ENCODE data around the gene DENND1A.
A peak's percentile ranks its signal among the peaks of the same experiment; 100 is the strongest.
"Not testable (repeated sequence)": the region's sequence is repeated elsewhere in the genome, so short reads cannot be mapped to it uniquely, and the experiment has no call there.

The DENND1A gene

GRCh38 chr9:123929870-123930831 lies at the start of gene DENND1A:
TSS of gene DENND1A (minus strand) at chr9:123930126. CDS start at chr9:123929905, 221 bp downstream.
- H3K4me2 ChIP-seq (ENCODE audit: low read length) = peak within 1 kb of the TSS; percentile 79
- no peak for TF ChIP-seq CTCF (IDR thresholded peaks at IDR 0.05)
- peak within 1 kb of the TSS; percentile 56 for H3K4me3 ChIP-seq (ENCODE audit: low read depth, low read length)
- H3K4me1 ChIP-seq = peaks cover 2% of the 10 kb centered on the region
- H3K9me3 ChIP-seq (ENCODE audit: control insufficient read depth, low read length) = no peaks in the 10 kb centered on the region
- no peaks in the 10 kb centered on the region for H3K79me2 ChIP-seq
- peak within 1 kb of the TSS; percentile 85 for H2AFZ ChIP-seq
- H3K27me3 ChIP-seq (ENCODE audit: control insufficient read depth, insufficient read depth, low read length) = no peaks in the 10 kb centered on the region
- H3K27ac ChIP-seq = no peak within 1 kb of the TSS
- H3K9ac ChIP-seq = no peak within 1 kb of the TSS
- H3K36me3 ChIP-seq (ENCODE audit: control insufficient read depth, insufficient read depth, low read length) = no peaks in the 10 kb centered on the region

GRCh38 chr9:123978981-123979380 lies 49.1 kb upstream of the DENND1A start:
- Histone ChIP-seq H3K4me1 (no peaks in the 10 kb centered on the region), H3K4me2 (ENCODE audit: low read length) (no peak overlapping the region), H3K27ac (no peak overlapping the region), H3K9me3 (ENCODE audit: control insufficient read depth, low read length) (no peaks in the 10 kb centered on the region), H3K9ac (no peak overlapping the region), H3K79me2 (no peaks in the 10 kb centered on the region), H2AFZ (no peak overlapping the region), H3K4me3 (ENCODE audit: low read depth, low read length) (no peak overlapping the region), H3K27me3 (ENCODE audit: control insufficient read depth, insufficient read depth, low read length) (no peaks in the 10 kb centered on the region), H3K36me3 (ENCODE audit: control insufficient read depth, insufficient read depth, low read length) (no peaks in the 10 kb centered on the region)
- TF ChIP-seq CTCF (IDR thresholded peaks at IDR 0.05) = no peak

- not testable (repeated sequence) for H3K36me3 ChIP-seq (ENCODE audit: control insufficient read depth, insufficient read depth, low read length); H3K79me2 ChIP-seq; H3K4me1 ChIP-seq; H2AFZ ChIP-seq; H3K27me3 ChIP-seq (ENCODE audit: control insufficient read depth, insufficient read depth, low read length); H3K9me3 ChIP-seq (ENCODE audit: control insufficient read depth, low read length); H3K27ac ChIP-seq; H3K9ac ChIP-seq; H3K4me2 ChIP-seq (ENCODE audit: low read length); H3K4me3 ChIP-seq (ENCODE audit: low read depth, low read length)
Measured at GRCh38 chr9:123976579-123976978, 46.7 kb upstream of the DENND1A start.

GRCh38 chr9:123975871-123976270 lies 45.9 kb upstream of the DENND1A start:
- no peak for TF ChIP-seq CTCF (IDR thresholded peaks at IDR 0.05)
- Histone ChIP-seq H3K4me3 (ENCODE audit: low read depth, low read length) (no peak overlapping the region), H3K9me3 (ENCODE audit: control insufficient read depth, low read length) (no peaks in the 10 kb centered on the region), H3K36me3 (ENCODE audit: control insufficient read depth, insufficient read depth, low read length) (no peaks in the 10 kb centered on the region), H3K4me1 (no peaks in the 10 kb centered on the region), H3K9ac (no peak overlapping the region), H3K27ac (no peak overlapping the region), H2AFZ (no peak overlapping the region), H3K4me2 (ENCODE audit: low read length) (no peak overlapping the region), H3K27me3 (ENCODE audit: control insufficient read depth, insufficient read depth, low read length) (no peaks in the 10 kb centered on the region), H3K79me2 (no peaks in the 10 kb centered on the region)

GRCh38 chr9:123974471-123974870 lies 44.5 kb upstream of the DENND1A start:
- no peaks in the 10 kb centered on the region for H3K27me3 ChIP-seq (ENCODE audit: control insufficient read depth, insufficient read depth, low read length)

More at GRCh38 chr9:123974471-123974870, 44.5 kb upstream of the DENND1A start:
- Histone ChIP-seq H3K4me3 (ENCODE audit: low read depth, low read length) (no peak overlapping the region), H3K9ac (no peak overlapping the region), H2AFZ (no peak overlapping the region), H3K27ac (no peak overlapping the region), H3K4me2 (ENCODE audit: low read length) (no peak overlapping the region), H3K79me2 (no peaks in the 10 kb centered on the region), H3K9me3 (ENCODE audit: control insufficient read depth, low read length) (no peaks in the 10 kb centered on the region), H3K4me1 (no peaks in the 10 kb centered on the region), H3K36me3 (ENCODE audit: control insufficient read depth, insufficient read depth, low read length) (no peaks in the 10 kb centered on the region)
- TF ChIP-seq CTCF (IDR thresholded peaks at IDR 0.05) = no peak
